Measurements from ENCODE around the gene GALK2.
"Not testable (repeated sequence)": the region's sequence is repeated elsewhere in the genome, so short reads cannot be mapped to it uniquely, and the experiment has no call there.

Gene GALK2

DNA sequence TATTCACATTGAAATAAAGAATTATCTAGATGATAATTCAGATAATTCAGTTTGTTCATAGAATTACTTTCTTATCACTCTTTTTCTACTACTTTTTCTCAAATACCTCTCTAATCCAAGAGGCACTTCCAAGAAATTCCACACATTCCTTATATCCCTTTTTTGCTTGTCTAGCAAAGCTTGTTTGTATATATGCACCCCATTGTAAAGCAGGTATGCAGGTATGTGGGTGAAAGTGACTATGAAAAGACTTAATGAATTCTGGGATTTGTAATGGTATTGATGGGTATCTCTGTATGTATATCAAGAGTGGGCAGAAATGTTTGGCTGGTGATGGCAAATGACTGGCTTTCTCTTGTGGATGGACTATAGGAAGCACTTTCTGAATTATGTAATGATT is 158.9 kb downstream of the GALK2 start:
- Histone ChIP-seq H3K36me3 (ENCODE audit: control insufficient read depth, insufficient read depth, low read length) (no peaks in the 10 kb centered on the region), H3K27me3 (ENCODE audit: control insufficient read depth, insufficient read depth, low read length, poor library complexity, severe bottlenecking) (no peaks in the 10 kb centered on the region), H3K27ac (ENCODE audit: insufficient read depth, low read depth, low read length, poor library complexity, severe bottlenecking) (no peak overlapping the region), H3K4me1 (ENCODE audit: control insufficient read depth, insufficient read depth, low read length) (no peaks in the 10 kb centered on the region), H3K4me3 (ENCODE audit: insufficient read depth, low read depth, low read length) (no peak overlapping the region), H3K9me3 (ENCODE audit: control insufficient read depth, low read length) (no peaks in the 10 kb centered on the region)

GRCh38 chr15:49330166-49330565 is 160.1 kb downstream of the GALK2 start:
- Histone ChIP-seq H3K9me3 (ENCODE audit: control insufficient read depth, low read length) (no peaks in the 10 kb centered on the region), H3K27ac (ENCODE audit: insufficient read depth, low read depth, low read length, poor library complexity, severe bottlenecking) (no peak overlapping the region), H3K36me3 (ENCODE audit: control insufficient read depth, insufficient read depth, low read length) (no peaks in the 10 kb centered on the region), H3K4me3 (ENCODE audit: insufficient read depth, low read depth, low read length) (no peak overlapping the region), H3K4me1 (ENCODE audit: control insufficient read depth, insufficient read depth, low read length) (no peaks in the 10 kb centered on the region), H3K27me3 (ENCODE audit: control insufficient read depth, insufficient read depth, low read length, poor library complexity, severe bottlenecking) (no peaks in the 10 kb centered on the region)

- Histone ChIP-seq H3K27me3 (ENCODE audit: control insufficient read depth, insufficient read depth, low read length, poor library complexity, severe bottlenecking) (no peaks in the 10 kb centered on the region), H3K36me3 (ENCODE audit: control insufficient read depth, insufficient read depth, low read length) (no peaks in the 10 kb centered on the region), H3K27ac (ENCODE audit: insufficient read depth, low read depth, low read length, poor library complexity, severe bottlenecking) (no peak overlapping the region), H3K9me3 (ENCODE audit: control insufficient read depth, low read length) (no peaks in the 10 kb centered on the region), H3K4me1 (ENCODE audit: control insufficient read depth, insufficient read depth, low read length) (no peaks in the 10 kb centered on the region), H3K4me3 (ENCODE audit: insufficient read depth, low read depth, low read length) (no peak overlapping the region)
Measured at GRCh38 chr15:49331442-49331841, 161.4 kb downstream of the GALK2 start.

GRCh38 chr15:49331951-49332350 is 161.9 kb downstream of the GALK2 start:
- 91 to 95% methylated on average over 3 of the region's 3 CpGs for whole genome bisulfite sequencing, 2 experiments
- no peaks in the 10 kb centered on the region for H3K36me3 ChIP-seq (ENCODE audit: control insufficient read depth, insufficient read depth, low read length)
- H3K9me3 ChIP-seq (ENCODE audit: control insufficient read depth, low read length) = no peaks in the 10 kb centered on the region
- H3K4me3 ChIP-seq (ENCODE audit: insufficient read depth, low read depth, low read length) = no peak overlapping the region
- H3K4me1 ChIP-seq (ENCODE audit: control insufficient read depth, insufficient read depth, low read length) = no peaks in the 10 kb centered on the region
- H3K27ac ChIP-seq (ENCODE audit: insufficient read depth, low read depth, low read length, poor library complexity, severe bottlenecking) = no peak overlapping the region
- H3K27me3 ChIP-seq (ENCODE audit: control insufficient read depth, insufficient read depth, low read length, poor library complexity, severe bottlenecking) = no peaks in the 10 kb centered on the region

DNA sequence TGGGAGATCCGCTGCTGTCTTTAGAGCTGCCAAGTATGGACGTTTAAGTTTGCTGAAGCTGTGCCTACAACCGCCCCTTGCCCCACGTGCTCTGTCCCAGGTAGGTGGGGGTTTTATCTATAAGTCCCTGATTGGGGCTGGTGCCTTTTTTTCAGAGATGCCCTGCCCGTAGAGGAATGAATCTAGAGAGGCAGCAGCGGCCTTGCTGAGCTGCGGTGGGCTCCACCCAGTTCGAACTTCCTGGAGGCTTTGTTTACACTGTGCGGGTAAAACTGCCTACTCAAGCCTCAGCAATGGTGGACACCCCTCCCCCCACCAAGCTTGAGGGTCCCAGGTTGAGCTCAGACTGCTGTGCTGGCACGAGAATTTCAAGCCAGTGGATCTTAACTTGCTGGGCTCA is 169.6 kb downstream of the GALK2 start:
- 69 to 71% methylated on average over 10 of the region's 10 CpGs for WGBS, 2 experiments
- no peaks in the 10 kb centered on the region for H3K4me1 ChIP-seq (ENCODE audit: control insufficient read depth, insufficient read depth, low read length)
- H3K36me3 ChIP-seq (ENCODE audit: control insufficient read depth, insufficient read depth, low read length) = no peaks in the 10 kb centered on the region

DNA sequence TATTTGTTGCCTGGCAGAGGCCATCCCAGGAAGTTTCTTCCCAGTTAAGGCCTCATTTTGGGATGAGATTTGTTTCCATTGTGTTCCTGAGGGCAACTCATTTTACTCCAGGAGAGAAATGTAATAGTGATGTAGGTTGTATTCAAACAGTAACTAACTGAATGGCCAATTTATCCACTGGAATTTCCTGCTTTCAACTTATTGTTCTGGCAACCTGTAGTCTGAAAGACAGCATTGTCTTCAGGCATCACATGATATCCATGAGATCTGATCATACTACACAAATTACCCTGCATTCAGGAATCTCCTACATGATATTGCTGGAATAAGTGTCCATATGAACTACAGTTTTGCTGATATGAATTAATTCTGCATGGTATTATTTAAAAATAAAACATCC is 173.5 kb downstream of the GALK2 start:
- no peaks in the 10 kb centered on the region for H3K4me1 ChIP-seq (ENCODE audit: control insufficient read depth, insufficient read depth, low read length)
- H3K4me3 ChIP-seq (ENCODE audit: insufficient read depth, low read depth, low read length) = no peak overlapping the region
- H3K9me3 ChIP-seq (ENCODE audit: control insufficient read depth, low read length) = no peaks in the 10 kb centered on the region
- no peaks in the 10 kb centered on the region for H3K36me3 ChIP-seq (ENCODE audit: control insufficient read depth, insufficient read depth, low read length)
- no peaks in the 10 kb centered on the region for H3K27me3 ChIP-seq (ENCODE audit: control insufficient read depth, insufficient read depth, low read length, poor library complexity, severe bottlenecking)
- no peak overlapping the region for H3K27ac ChIP-seq (ENCODE audit: insufficient read depth, low read depth, low read length, poor library complexity, severe bottlenecking)

More for the DNA sequence above, 169.6 kb downstream of the GALK2 start:
- no peaks in the 10 kb centered on the region for H3K27me3 ChIP-seq (ENCODE audit: control insufficient read depth, insufficient read depth, low read length, poor library complexity, severe bottlenecking)
- H3K27ac ChIP-seq (ENCODE audit: insufficient read depth, low read depth, low read length, poor library complexity, severe bottlenecking) = no peak overlapping the region
- no peaks in the 10 kb centered on the region for H3K9me3 ChIP-seq (ENCODE audit: control insufficient read depth, low read length)
- no peak overlapping the region for H3K4me3 ChIP-seq (ENCODE audit: insufficient read depth, low read depth, low read length)

DNA sequence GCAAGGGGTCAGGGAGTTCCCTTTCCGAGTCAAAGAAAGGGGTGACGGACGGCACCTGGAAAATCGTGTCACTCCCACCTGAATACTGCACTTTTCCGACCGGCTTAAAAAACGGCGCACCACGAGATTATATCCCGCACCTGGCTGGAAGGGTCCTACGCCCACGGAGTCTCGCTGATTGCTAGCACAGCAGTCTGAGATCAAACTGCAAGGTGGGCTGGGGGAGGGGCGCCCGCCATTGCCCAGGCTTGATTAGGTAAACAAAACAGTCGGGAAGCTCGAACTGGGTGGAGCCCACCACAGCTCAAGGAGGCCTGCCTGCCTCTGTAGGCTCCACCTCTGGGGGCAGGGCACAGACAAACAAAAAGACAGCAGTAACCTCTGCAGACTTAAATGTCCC is 184.4 kb downstream of the GALK2 start:
- not testable (repeated sequence) for H3K9me3 ChIP-seq (ENCODE audit: control insufficient read depth, low read length); H3K4me1 ChIP-seq (ENCODE audit: control insufficient read depth, insufficient read depth, low read length); H3K27me3 ChIP-seq (ENCODE audit: control insufficient read depth, insufficient read depth, low read length, poor library complexity, severe bottlenecking); H3K27ac ChIP-seq (ENCODE audit: insufficient read depth, low read depth, low read length, poor library complexity, severe bottlenecking); H3K4me3 ChIP-seq (ENCODE audit: insufficient read depth, low read depth, low read length); H3K36me3 ChIP-seq (ENCODE audit: control insufficient read depth, insufficient read depth, low read length)
- WGBS, 2 experiments = 93% methylated on average over 13 to 15 of the region's 17 CpGs

DNA sequence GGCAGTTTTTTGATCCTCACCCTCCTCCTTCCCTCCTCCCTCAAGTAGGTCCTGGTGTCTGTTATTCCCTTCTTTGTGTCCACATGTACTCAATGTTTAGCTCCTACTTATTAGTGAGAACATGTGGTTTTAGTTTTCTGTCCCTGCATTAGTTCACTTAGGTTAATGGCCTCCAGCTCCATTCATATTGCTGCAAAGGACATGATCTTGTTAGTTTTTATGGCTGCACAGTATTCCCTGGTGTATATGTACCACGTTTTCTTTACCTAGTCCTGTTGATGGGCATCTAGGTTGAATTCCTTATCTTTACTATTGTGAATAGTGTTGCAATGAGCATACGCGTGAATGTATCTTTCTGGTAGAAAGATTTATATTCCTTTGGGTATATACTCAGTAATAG is 191.3 kb downstream of the GALK2 start:
- Histone ChIP-seq H3K27me3 (ENCODE audit: control insufficient read depth, insufficient read depth, low read length, poor library complexity, severe bottlenecking) (no peaks in the 10 kb centered on the region), H3K27ac (ENCODE audit: insufficient read depth, low read depth, low read length, poor library complexity, severe bottlenecking) (no peak overlapping the region), H3K9me3 (ENCODE audit: control insufficient read depth, low read length) (no peaks in the 10 kb centered on the region), H3K4me3 (ENCODE audit: insufficient read depth, low read depth, low read length) (no peak overlapping the region), H3K36me3 (ENCODE audit: control insufficient read depth, insufficient read depth, low read length) (no peaks in the 10 kb centered on the region), H3K4me1 (ENCODE audit: control insufficient read depth, insufficient read depth, low read length) (no peaks in the 10 kb centered on the region)
- 87 to 98% methylated on average over 3 of the region's 3 CpGs for WGBS, 2 experiments

DNA sequence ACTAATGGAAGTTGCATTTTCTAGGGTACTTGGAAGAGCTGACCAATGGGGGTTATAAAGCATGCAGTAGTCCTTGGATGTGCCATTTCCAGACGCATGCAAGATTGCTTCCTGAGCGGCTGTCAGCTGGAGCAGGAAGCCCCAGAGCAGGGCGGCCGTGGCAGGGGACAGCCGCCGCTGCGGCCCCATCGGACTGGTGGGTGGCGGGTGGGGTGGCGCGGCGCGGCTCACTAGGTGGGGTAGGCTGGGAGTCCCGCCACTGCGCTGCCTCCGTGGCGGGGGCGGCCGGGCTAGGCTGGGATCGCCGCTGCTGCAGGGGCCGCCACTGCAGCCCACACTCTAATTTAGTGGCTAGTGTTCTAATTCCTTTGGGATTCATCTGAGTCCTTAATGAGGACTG is 196.4 kb downstream of the GALK2 start:
- H3K9me3 ChIP-seq (ENCODE audit: control insufficient read depth, low read length) = no peaks in the 10 kb centered on the region

DNA sequence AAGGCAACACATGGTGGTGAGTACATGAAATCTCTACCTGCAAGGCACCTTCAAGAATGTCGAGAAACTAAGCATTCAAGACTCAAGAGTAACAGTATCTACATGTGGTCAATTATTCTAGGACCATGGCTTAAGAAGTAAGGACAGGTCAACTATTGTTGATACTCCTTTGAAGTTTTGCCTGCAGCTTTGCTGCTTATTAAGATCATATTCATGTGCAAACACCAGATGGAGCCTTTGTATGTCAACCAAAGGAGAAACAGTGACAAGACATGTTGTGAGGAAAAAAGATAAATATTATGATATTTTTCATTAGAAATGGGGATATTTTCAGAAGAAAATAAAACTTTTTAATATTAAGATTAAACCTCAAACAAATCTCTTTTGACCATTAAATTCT is 200.7 kb downstream of the GALK2 start:
- Histone ChIP-seq H3K9me3 (ENCODE audit: control insufficient read depth, low read length) (no peaks in the 10 kb centered on the region), H3K4me1 (ENCODE audit: control insufficient read depth, insufficient read depth, low read length) (peaks cover 5% of the 10 kb centered on the region), H3K27me3 (ENCODE audit: control insufficient read depth, insufficient read depth, low read length, poor library complexity, severe bottlenecking) (no peaks in the 10 kb centered on the region), H3K27ac (ENCODE audit: insufficient read depth, low read depth, low read length, poor library complexity, severe bottlenecking) (no peak overlapping the region), H3K4me3 (ENCODE audit: insufficient read depth, low read depth, low read length) (no peak overlapping the region), H3K36me3 (ENCODE audit: control insufficient read depth, insufficient read depth, low read length) (no peaks in the 10 kb centered on the region)
- WGBS, 2 experiments = 93 to 94% methylated on average over 1 of the region's 1 CpG

More for the DNA sequence above, 196.4 kb downstream of the GALK2 start:
- Histone ChIP-seq H3K27me3 (ENCODE audit: control insufficient read depth, insufficient read depth, low read length, poor library complexity, severe bottlenecking) (no peaks in the 10 kb centered on the region), H3K36me3 (ENCODE audit: control insufficient read depth, insufficient read depth, low read length) (no peaks in the 10 kb centered on the region), H3K4me1 (ENCODE audit: control insufficient read depth, insufficient read depth, low read length) (no peaks in the 10 kb centered on the region), H3K4me3 (ENCODE audit: insufficient read depth, low read depth, low read length) (no peak overlapping the region), H3K27ac (ENCODE audit: insufficient read depth, low read depth, low read length, poor library complexity, severe bottlenecking) (no peak overlapping the region)
- 96 to 97% methylated on average over 22 of the region's 22 CpGs for WGBS, 2 experiments

DNA sequence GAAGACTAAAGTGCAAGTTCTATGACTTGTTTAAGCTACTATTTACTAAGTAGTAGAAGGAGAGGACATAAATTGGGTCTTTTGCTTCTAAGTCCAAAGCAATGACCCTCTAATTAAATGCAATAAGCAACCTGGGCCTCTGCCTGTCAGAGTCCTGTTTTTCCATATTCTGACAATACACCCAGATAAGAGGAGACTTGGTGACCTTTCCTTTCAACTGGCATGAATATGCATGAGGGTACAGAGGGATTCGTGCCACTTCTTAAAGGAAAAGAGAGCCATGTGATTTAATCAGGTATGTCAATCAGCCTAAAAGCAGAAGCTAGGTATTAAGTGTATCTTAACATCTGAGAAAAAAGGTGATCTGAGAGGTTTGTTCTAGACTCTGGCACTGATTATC is 202.3 kb downstream of the GALK2 start:
- WGBS, 2 experiments = 22 to 39% methylated on average over 1 of the region's 1 CpG
- peaks cover 5% of the 10 kb centered on the region for H3K4me1 ChIP-seq (ENCODE audit: control insufficient read depth, insufficient read depth, low read length)
- H3K36me3 ChIP-seq (ENCODE audit: control insufficient read depth, insufficient read depth, low read length) = no peaks in the 10 kb centered on the region
- no peak overlapping the region for H3K4me3 ChIP-seq (ENCODE audit: insufficient read depth, low read depth, low read length)
- no peaks in the 10 kb centered on the region for H3K27me3 ChIP-seq (ENCODE audit: control insufficient read depth, insufficient read depth, low read length, poor library complexity, severe bottlenecking)
- H3K9me3 ChIP-seq (ENCODE audit: control insufficient read depth, low read length) = no peaks in the 10 kb centered on the region
- no peak overlapping the region for H3K27ac ChIP-seq (ENCODE audit: insufficient read depth, low read depth, low read length, poor library complexity, severe bottlenecking)

Measured in ectodermal cell (in vitro differentiated cells).